GM19463 (cell line): Measurements from ENCODE around the gene ZGPAT.

Source experiments
- ATAC-seq: cut with Tn5 transposase; IDR thresholded peaks from one replicate; pipeline ENCODE4 v1.9.1; 2021; ENCODE audit warnings: mild to moderate bottlenecking, moderate library complexity; ENCODE audit not compliant: unreplicated experiment

ZGPAT gene

GRCh38 chr20:63732118-63733095, 24.6 kb downstream of the ZGPAT start:
- ATAC-seq: no peak

GRCh38 chr20:63733117-63733516, 25.3 kb downstream of the ZGPAT start:
- no peak for ATAC-seq

DNA sequence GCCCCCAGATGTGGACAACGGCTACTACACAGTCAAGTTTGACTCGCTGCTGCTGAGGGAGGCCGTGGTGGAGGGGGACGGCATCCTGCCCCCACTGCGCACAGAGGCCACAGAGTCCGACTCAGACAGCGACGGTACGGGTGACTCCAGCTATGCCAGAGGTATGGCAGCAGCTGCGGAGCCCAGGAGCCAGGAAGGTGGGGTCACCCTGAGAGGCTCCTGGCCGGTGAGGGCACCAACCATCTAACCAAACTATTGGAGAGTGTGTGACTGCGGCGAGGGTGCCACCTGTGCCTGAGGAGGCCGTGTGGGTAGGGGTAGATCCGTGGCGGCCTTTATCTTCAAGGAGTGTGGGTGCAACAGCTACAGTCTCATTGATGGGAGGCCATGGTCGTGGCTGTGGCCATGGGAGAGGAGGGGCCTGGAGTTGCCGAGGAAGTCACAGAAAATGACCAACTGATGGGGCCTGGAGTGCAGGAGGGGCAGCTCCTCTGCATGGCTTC, 25.8 kb downstream of the ZGPAT start:
- ATAC-seq: no peak

GRCh38 chr20:63734111-63734945, 26.5 kb downstream of the ZGPAT start:
- no peak for ATAC-seq

GRCh38 chr20:63734946-63735858, 27.4 kb downstream of the ZGPAT start:
- no peak for ATAC-seq

DNA sequence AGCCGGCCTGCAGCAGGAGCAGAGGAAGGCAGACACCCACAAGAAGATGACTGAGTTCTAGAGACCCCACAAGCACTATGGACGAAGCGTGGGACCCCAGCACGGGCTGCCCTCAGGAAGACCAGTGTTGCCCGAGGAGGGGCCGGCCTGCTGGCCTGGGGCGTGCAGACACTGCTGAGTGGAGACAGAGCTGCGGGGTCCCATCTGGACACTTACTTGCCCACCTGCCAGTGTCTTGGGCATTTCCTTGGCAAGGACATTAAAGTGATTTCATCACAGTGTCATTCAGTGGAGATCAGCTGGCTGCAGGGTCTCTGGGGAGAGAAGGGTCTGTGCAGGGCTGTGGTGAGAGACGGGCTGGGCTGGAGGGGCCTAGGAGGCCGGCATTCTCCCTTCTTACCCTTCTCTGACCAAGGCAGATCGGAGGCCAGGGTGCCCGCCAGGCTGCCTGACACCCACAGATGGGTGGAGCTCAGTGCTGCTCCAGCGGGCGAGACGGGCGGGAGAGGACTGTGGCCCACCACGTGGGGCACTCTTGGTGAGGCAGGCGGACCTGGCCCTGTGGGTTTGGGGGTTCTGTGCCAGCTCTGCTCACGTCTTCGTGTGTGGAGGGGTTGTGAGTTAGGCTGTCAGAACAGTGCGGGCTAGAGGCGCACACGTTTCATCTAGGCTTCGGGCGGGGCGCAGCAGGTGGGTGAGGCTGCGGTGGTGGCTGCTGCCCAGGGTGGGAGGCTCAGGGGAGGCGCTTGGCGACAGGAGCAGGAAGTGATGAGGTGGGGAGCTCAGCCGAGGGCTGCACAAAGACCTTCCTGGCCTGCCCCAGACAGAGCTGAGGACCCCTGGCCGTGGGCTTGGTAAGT, 28.2 kb downstream of the ZGPAT start, which contains the start of gene LIME1:
Gene LIME1, plus strand, starts transcription at position 806 of the 860 bp plus-strand sequence. CDS start 886 bp downstream, outside the sequence.
- peak; percentile 26 for ATAC-seq

DNA sequence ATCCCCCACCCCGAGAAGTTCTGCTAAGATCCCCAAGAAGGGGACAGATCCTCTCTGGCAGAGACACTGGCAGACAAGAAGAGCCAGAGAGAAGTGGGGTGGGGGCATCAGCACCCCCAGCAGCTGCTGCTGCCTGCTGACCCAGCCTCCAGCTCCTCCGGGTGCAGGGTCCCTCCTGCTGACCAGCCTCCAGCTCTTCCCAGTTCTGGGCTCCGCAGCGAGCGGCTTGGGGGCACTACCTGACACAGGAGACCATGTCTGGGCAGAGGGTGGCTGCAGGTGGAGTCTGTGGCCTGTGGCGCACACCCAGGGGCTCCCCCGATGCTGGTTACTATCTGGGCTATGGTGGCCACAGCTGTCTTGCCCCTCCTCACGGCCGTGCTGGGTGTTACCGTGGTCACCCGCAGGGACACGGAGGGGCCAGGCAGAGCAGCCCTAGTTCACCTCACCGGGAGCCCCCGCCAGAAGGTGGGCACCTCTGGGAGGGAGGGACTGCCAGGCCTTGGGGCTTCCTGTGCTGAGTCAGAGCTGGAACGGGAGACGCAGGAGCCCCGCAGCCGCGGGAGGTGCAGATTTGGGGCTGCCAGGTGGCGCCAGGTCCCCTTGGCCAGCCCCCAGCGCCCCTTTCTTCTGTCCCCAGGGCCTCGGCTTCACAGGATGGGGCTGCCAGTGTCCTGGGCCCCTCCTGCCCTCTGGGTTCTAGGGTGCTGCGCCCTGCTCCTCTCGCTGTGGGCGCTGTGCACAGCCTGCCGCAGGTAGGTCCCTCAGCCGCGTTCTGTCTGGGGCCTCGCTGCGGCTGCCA, 29.3 kb downstream of the ZGPAT start:
- no peak for ATAC-seq

GRCh38 chr20:63737695-63737944, 29.8 kb downstream of the ZGPAT start:
- no peak for ATAC-seq

- no peak for ATAC-seq
Observed at GRCh38 chr20:63737945-63738686, 30.3 kb downstream of the ZGPAT start.

GRCh38 chr20:63738687-63739129, 30.9 kb downstream of the ZGPAT start:
- ATAC-seq: no peak

DNA sequence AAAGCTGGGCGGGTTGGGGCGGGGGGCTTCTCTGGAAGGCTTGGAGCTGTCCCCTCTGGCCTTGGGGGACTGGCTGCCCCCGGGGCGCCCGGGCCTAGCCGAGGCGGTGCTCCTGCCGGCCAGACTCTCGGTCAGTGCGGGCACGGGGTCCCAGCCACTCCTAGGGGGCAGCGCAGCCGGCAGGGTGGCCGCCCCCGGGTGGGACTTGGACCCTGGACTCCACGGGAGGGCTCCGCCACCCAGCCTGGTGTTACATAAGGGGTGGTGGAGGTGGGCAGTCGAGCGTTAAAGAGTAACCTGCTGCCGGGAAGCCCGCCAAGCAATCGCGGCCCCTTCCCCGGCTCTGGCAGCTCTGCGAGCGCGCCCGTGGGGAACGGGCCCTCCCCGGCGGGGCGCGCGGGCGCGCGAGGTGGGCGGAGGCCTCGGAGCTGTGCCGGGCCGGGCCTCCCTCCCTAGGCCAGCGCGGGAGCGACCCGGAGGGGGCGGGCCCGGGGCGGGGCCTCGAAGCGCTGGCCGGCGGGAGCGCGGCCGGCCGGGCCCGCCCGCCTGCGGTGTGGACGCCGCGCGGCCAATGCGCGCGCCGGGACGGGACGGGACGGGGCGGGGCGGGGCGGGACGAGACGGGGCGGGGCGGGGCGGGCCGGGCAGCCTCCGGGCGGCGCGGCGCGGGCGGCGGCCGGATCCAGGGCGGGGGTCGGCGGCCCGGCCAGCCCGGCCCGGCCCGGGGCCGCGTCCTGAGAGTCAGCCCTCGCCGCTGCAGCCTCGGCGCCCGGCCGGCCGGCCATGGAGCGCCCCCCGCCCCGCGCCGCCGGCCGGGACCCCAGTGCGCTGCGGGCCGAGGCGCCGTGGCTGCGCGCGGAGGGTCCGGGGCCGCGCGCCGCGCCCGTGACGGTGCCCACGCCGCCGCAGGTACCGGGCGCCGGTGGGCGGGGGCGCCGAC, 31.6 kb downstream of the ZGPAT start, which contains the start of gene SLC2A4RG:
Gene SLC2A4RG, plus strand, starts transcription at position 647 of the 940 bp plus-strand sequence. Its CDS starts 137 bp downstream, at position 784.
- ATAC-seq: peak; percentile 42

DNA sequence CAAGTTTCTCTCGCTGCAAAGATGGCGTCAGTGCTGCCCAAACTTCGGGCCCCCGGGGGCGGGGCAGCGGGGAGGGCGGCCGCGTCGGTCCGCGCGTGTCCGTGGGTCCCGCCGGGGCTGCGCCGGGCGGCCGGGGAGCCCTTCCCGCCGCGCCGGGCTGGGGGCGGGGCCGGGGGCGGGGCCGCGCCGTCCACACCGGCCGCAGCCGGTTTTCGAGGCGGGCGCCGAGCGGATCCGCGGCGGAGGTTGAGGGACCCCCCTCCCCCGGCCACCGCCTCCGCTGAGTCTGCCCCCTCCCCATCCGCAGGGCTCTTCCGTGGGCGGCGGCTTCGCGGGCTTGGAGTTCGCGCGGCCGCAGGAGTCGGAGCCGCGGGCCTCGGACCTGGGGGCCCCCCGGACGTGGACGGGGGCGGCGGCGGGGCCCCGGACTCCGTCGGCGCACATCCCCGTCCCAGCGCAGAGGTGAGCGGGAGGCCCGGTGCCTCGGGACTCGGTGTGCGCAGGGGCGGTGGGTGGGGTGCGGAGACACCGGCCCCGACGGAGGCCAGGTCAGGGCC, 32.3 kb downstream of the ZGPAT start:
- ATAC-seq: no peak

DNA sequence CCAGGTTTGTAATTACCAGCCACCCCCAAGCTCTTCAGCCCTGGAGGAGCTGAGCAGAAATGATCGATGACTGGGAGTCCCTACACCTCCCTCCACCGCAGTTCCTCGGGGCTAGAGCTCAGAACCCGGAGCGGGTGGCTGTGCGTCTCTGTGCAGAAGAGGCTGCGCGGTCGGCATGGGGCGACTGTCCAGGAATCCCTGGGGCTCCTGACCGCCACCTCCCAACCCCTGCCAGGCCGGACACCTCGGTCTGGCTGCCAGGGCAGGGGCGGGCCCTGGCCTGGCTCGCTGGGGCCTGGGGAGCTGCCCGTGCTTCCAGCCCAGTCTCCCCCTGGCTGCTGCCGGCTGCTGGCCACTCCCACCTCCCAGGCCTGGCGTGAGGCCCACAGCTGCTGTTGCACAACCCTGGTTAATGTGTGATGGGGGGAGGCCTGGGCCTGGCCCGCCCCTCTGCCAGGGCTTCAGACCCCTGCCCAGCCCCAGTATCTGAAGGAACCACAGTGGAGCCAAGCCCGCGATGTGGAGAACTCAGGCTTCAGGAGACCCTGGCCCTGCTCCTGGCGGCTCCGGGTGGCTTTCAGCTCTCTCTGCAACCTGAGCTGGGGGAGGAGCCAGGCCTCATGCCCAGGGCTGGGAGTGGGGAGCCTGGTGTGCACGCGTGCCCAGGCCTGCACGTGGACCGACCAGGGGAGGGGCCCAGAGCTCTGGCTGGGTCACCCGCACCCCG, 33.0 kb downstream of the ZGPAT start:
- no peak for ATAC-seq

GRCh38 chr20:63741354-63741675, 33.5 kb downstream of the ZGPAT start:
- no peak for ATAC-seq

GRCh38 chr20:63741676-63742380, 34.0 kb downstream of the ZGPAT start:
- ATAC-seq: no peak
